Mucosa of rectum (tissue), 2 donors: ENCODE data around the gene RPL6.

Experiments used
- H3K27ac ChIP-seq, 2 donors: one replicate each; pipeline ENCODE4 v1.7.0; 2013; ENCODE audit warnings: inconsistent platforms in 2 of 2, low read depth in 2 of 2, low read length in 2 of 2
- H3K27me3 ChIP-seq, 2 donors: one replicate each; pipeline ENCODE4 v1.7.0; 2013; ENCODE audit warnings: low read length in 2 of 2; ENCODE audit not compliant: control insufficient read depth in 2 of 2, insufficient read depth in 2 of 2
- H3K36me3 ChIP-seq, 2 donors: one replicate each; pipeline ENCODE4 v1.7.0; 2013; ENCODE audit warnings: low read length in 2 of 2; ENCODE audit not compliant: control insufficient read depth in 2 of 2, insufficient read depth in 2 of 2
- H3K4me1 ChIP-seq, 2 donors: one replicate each; pipeline ENCODE4 v1.7.0; 2013; ENCODE audit warnings: low read length in 2 of 2, mild to moderate bottlenecking in 1 of 2; ENCODE audit not compliant: control insufficient read depth in 2 of 2, insufficient read depth in 2 of 2
- H3K4me3 ChIP-seq, 2 donors: one replicate each; pipeline ENCODE4 v1.7.0; 2013; ENCODE audit warnings: low read length in 2 of 2
- H3K9ac ChIP-seq, 2 donors: one replicate each; pipeline ENCODE4 v1.7.0; 2013; ENCODE audit warnings: low read length in 2 of 2, low read depth in 1 of 2, mild to moderate bottlenecking in 1 of 2
- H3K9me3 ChIP-seq, 2 donors: one replicate each; pipeline ENCODE4 v1.7.0; 2013; ENCODE audit warnings: low read length in 2 of 2; ENCODE audit not compliant: control insufficient read depth in 2 of 2
- donor health status: healthy.
- donor health status: Normal muscosa, but diverticular disease.

The RPL6 gene

DNA sequence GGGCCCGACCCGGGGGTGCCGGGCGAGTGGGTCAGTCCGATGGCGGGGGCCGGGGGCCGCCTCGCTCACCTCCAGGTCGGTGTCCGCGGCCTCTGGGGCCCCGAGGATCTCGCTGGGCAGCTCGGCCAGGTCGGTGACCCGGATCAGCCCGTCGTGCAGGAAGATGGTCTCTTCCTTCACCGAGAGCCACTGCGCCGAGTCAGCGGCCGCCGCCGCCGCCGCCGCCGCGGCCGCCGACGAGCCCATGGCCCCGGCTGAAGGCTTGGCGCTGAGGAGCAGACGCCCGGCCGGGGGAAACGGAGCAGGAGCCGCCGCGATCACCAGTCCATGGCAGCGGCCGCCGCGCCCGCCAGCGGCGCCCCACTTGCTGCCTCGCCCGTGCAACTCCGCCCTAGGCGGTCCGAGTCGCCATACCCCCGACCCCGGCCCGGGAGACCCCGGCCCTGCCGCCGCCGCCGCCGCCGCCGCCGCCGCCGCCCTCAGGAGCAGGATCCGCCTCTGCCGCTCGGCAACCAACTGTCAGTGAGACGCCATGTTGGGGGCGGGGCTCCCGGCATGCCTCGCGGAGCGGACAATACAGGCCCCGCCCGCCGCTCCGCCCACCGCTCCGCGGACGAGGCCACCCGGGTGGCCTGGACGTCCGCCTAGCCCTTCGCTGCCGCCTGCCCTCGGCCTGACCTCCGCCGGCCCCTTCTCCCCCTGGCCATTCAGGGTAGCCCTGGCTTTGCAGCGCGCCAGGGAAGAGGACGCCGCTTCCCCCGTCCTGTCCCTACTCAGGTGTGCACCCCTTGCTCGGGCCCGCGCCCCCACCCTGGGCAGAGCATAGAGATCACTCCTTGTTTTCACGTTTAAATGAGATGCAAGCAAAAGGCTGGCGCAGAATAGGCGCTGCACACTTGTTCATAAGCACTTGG lies 27.3 kb downstream of the RPL6 start, which contains the start of gene HECTD4:
TSS of gene HECTD4 (minus strand) at position 549 of the 914 bp plus-strand sequence. CDS start at position 246, 303 bp downstream.
- no peaks in the 10 kb centered on the region for H3K27me3 ChIP-seq
- no peaks in the 10 kb centered on the region for H3K9me3 ChIP-seq
- peak within 1 kb of the TSS; percentile 79 to 83 for H3K4me3 ChIP-seq
- peak within 1 kb of the TSS; percentile 75 to 83 for H3K27ac ChIP-seq
- H3K9ac ChIP-seq: peak within 1 kb of the TSS; percentile 74 to 86
- H3K4me1 ChIP-seq: peaks cover 12 to 17% of the 10 kb centered on the region in 2 donors
- H3K36me3 ChIP-seq: no peaks in the 10 kb centered on the region

DNA sequence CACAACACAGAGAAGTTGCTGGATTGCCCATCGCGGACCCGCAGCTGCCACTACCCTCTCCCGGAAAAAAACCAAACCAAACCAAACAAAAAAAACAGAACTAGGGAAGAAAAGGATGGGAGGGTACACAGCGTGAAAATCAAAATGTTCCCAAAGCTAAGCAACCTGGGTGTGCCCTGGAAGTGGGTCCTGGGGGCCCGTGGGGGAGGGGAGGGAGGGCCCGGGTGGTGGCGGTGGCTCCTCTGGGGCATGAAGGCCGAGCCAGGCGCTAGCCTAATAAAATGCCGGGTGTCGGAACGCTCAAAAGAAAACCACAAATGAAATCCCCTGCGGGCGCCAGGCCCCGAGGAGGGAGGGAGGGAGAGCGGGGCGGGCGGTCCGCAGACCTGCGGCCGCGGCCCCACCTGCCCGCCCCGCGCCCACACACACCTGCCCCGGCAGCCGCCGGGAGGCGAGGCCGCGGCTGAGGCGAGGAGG lies 28.0 kb downstream of the RPL6 start:
- peak overlapping the region; percentile 75 to 83 for H3K27ac ChIP-seq
- peak overlapping the region; percentile 63 to 86 for H3K9ac ChIP-seq
- H3K4me1 ChIP-seq: peaks cover 12 to 17% of the 10 kb centered on the region in 2 donors
- no peaks in the 10 kb centered on the region for H3K27me3 ChIP-seq
- no peaks in the 10 kb centered on the region for H3K36me3 ChIP-seq
- H3K4me3 ChIP-seq: peak overlapping the region; percentile 77 to 83
- H3K9me3 ChIP-seq: no peaks in the 10 kb centered on the region

- peak overlapping the region; percentile 63 to 86 for H3K9ac ChIP-seq
- peak overlapping the region; percentile 75 to 83 for H3K27ac ChIP-seq
- peak overlapping the region; percentile 77 to 83 for H3K4me3 ChIP-seq
- no peaks in the 10 kb centered on the region for H3K9me3 ChIP-seq
- H3K27me3 ChIP-seq: no peaks in the 10 kb centered on the region
- H3K4me1 ChIP-seq: peaks cover 12 to 17% of the 10 kb centered on the region in 2 donors
- no peaks in the 10 kb centered on the region for H3K36me3 ChIP-seq
These were observed 28.6 kb downstream of the RPL6 start for GRCh38 chr12:112380663-112381405.

- no peak overlapping the region for H3K27ac ChIP-seq
- H3K9me3 ChIP-seq: no peaks in the 10 kb centered on the region
- peaks cover under 1 to 2% of the 10 kb centered on the region in 2 donors for H3K4me1 ChIP-seq
- no peak overlapping the region for H3K9ac ChIP-seq
- H3K27me3 ChIP-seq: no peaks in the 10 kb centered on the region
- H3K4me3 ChIP-seq: no peak overlapping the region
- H3K36me3 ChIP-seq: no peaks in the 10 kb centered on the region
These were observed 34.3 kb downstream of the RPL6 start for GRCh38 chr12:112375105-112375504.

- Histone ChIP-seq H3K9ac (no peak overlapping the region), H3K36me3 (no peaks in the 10 kb centered on the region), H3K27me3 (no peaks in the 10 kb centered on the region), H3K4me3 (no peak overlapping the region), H3K9me3 (no peaks in the 10 kb centered on the region), H3K4me1 (no peaks in the 10 kb centered on the region), H3K27ac (no peak overlapping the region)
These were observed 35.2 kb downstream of the RPL6 start for GRCh38 chr12:112374166-112374740.

- no peaks in the 10 kb centered on the region for H3K4me1 ChIP-seq
- no peak overlapping the region for H3K27ac ChIP-seq
- H3K4me3 ChIP-seq: no peak overlapping the region
- H3K27me3 ChIP-seq: no peaks in the 10 kb centered on the region
- no peak overlapping the region for H3K9ac ChIP-seq
- H3K9me3 ChIP-seq: no peaks in the 10 kb centered on the region
- no peaks in the 10 kb centered on the region for H3K36me3 ChIP-seq
These were observed 38.4 kb downstream of the RPL6 start for GRCh38 chr12:112370868-112371510.

DNA sequence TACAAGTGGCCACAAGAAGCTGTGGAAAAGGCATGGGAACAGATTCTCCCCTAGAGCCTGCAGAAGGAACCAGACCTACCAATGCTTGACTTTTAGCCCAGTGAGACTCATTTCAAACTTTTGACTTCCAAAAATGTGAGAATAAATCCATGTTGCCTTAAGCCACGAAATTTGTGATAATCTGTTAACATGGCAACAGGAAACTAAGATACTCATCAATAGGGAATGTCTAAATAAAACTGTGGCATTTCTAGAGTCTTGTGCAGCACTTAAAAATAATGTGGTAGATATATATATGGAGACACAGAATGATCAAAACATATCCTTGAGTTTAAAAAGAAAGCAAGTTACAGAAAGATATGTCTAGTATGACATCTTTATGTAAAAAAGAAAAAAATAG lies 39.2 kb downstream of the RPL6 start:
- Histone ChIP-seq H3K27me3 (no peaks in the 10 kb centered on the region), H3K9ac (no peak overlapping the region), H3K4me3 (no peak overlapping the region), H3K9me3 (no peaks in the 10 kb centered on the region), H3K27ac (no peak overlapping the region), H3K4me1 (no peaks in the 10 kb centered on the region), H3K36me3 (no peaks in the 10 kb centered on the region)

DNA sequence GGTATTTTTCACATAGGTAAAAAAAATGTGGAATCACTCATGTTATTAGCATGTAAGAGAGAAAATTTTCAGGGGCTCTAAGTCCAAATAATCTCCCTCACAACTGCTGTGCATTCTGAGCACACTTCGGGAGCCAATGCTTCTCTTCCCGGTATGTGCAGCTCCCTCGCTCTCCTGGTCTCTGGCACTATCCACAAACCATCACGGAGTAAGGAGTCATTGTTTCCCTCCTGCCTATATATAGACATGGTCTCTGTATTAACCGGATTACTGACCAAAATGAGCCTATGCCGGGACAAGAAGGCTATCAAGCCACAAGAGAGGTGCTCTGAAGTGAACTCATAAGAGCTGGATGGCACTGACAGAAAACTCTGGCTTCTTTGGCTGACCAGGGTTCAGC lies 40.5 kb downstream of the RPL6 start:
- Histone ChIP-seq H3K9ac (no peak overlapping the region), H3K4me3 (no peak overlapping the region), H3K27me3 (no peaks in the 10 kb centered on the region), H3K36me3 (no peaks in the 10 kb centered on the region), H3K4me1 (no peaks in the 10 kb centered on the region), H3K9me3 (no peaks in the 10 kb centered on the region), H3K27ac (no peak overlapping the region)

GRCh38 chr12:112367965-112368364 lies 41.4 kb downstream of the RPL6 start:
- Histone ChIP-seq H3K36me3 (no peaks in the 10 kb centered on the region), H3K27ac (no peak overlapping the region), H3K9me3 (no peaks in the 10 kb centered on the region), H3K9ac (no peak overlapping the region), H3K4me3 (no peak overlapping the region), H3K4me1 (no peaks in the 10 kb centered on the region), H3K27me3 (no peaks in the 10 kb centered on the region)
